HG02763 (cell line): ENCODE data around the gene MAPK14.
"Not testable (repeated sequence)": the region's sequence is repeated elsewhere in the genome, so short reads cannot be mapped to it uniquely, and the experiment has no call there.

Experiments used
- ATAC-seq: cut with Tn5 transposase; IDR thresholded peaks from one replicate; pipeline ENCODE4 v1.9.1; 2021; ENCODE audit warnings: mild to moderate bottlenecking, moderate library complexity; ENCODE audit not compliant: unreplicated experiment

The MAPK14 gene

GRCh38 chr6:36027501-36028087 lies at the start of gene MAPK14:
TSS of gene MAPK14 (plus strand) at chr6:36027808. CDS start at chr6:36028158, 350 bp downstream.
- ATAC-seq = peak; percentile 88

DNA sequence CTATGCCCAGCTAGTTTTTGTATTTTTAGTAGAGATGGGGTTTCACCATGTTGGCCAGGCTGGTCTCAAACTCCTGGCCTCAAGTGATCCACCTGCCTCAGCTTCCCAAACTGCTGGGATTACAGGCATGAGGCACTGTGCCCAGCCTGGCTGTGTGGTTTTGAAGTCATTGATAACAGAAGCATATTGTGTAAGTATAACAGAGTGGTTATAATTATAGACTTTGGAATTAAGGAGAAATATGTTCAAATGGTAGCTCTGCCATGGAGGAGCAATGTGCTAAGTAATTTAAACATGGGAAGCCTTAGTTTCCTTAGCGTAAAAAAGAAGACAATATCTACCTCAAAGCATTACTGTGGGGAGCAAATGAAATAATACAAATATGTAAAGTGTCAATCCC lies 47.5 kb upstream of the MAPK14 start:
- ATAC-seq = not testable (repeated sequence)

- no peak for ATAC-seq
These were observed 46.5 kb upstream of the MAPK14 start for GRCh38 chr6:35980991-35981645.

- no peak for ATAC-seq
These were observed 42.9 kb upstream of the MAPK14 start for GRCh38 chr6:35984701-35985100.

GRCh38 chr6:35988047-35988446 lies 39.6 kb upstream of the MAPK14 start:
- ATAC-seq = not testable (repeated sequence)

DNA sequence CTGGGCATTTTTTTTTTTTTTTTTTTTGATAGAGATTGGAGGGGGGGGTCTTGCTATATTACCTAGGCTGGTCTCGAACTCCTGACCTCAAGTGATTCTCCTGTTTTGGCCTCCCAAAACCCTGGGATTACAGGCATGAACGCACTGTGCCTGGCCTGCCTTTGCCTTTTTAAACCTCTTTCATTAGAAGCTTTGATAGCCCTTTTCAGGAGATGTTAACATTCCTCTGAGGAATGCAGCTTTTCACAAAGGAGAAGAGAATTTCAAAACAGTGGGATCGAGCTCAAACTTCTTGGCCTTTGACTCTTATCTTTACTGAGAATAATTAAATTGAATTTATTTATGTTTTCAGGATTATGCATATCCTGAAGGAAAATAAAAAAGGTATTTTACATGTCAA lies 34.5 kb upstream of the MAPK14 start:
- ATAC-seq = no peak

- ATAC-seq = no peak
These were observed 27.2 kb upstream of the MAPK14 start for GRCh38 chr6:36000451-36000850.

DNA sequence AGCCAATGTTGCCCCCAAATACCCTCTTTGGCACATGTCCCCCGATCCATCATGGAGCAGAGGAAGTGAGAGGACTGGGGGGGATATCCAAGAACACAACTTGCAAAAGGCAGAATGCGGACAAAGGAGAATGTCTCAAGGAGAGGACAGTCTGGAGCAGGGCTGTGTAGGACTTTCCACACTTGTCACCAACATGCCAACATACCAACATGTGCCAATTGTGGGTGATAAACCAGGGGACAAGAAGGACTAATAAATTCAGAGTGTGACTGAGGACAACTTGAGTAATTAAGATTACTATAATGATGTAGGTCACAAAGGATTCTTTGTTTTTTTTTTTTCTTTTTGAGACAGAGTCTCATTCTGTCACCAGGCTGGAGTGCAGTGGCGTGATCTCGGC lies 11.9 kb upstream of the MAPK14 start:
- ATAC-seq = no peak

GRCh38 chr6:36018339-36018738 lies 9.3 kb upstream of the MAPK14 start:
- ATAC-seq = no peak

- ATAC-seq = no peak
These were observed 8.4 kb upstream of the MAPK14 start for GRCh38 chr6:36019167-36019566.

DNA sequence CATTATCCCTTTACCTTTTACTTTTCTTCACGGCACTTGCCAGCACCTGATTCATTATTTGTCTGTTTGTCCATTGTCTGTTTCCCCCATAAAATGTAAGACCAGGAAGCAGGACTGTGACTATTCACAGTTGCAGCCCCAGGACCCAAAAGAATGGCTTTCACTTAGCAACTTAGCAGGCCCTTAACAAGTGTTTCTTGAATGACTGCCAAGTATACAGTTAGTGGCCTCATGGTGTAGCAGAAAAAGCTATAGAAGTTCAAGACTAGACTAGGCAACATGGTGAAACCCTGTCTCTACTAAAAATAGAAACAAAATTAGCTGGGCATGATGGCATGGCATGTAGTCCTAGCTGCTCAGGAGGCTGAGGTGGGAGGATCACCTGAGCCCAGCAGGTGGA lies 7.5 kb upstream of the MAPK14 start:
- ATAC-seq = no peak

DNA sequence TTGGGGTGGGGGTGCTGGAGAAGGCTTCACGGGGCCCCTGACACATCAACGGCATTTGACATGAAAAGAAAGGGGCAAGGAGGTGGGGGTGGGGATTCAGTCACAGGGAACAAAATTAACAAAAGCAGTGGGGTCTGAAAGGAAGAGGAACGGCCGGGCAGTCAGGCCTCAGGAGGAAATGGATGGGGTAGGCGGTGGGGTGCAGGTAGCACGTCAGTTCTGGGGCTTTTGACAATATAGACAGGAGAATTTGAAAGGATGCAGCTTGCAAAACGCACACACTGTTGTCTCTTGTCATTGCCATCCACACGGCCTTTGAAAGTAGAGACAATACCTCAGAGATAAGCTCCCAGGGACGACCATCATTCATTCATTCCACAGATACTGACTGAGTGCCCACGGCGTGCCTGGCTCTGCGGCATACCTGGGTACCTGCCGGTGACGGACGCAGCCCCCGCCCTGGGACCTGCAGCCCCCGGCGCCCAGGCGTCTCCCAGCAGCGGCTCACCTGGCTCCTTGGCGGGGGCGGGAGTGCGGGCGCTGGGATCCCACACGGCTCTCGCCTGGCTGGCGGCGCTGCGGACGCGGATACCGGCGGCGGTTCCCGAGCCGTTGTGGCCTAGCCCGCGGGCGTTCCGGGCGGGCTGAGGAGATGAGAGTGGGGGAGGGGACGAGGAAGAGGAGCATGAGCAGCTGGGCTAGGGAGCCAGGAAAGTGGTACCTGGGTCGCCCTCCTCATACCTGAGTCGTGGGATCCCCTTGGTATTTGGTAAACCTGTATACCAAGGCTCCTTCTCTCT lies 3.4 kb upstream of the MAPK14 start, which contains the start of gene SLC26A8:
SLC26A8 (minus strand) TSS at position 646 of the 800 bp plus-strand sequence. CDS start 4,934 bp downstream, outside the sequence.
- no peak for ATAC-seq

GRCh38 chr6:36025260-36025931 lies 2.2 kb upstream of the MAPK14 start:
- no peak for ATAC-seq

- no peak for ATAC-seq
These were observed 1.7 kb upstream of the MAPK14 start for GRCh38 chr6:36025932-36026327.

DNA sequence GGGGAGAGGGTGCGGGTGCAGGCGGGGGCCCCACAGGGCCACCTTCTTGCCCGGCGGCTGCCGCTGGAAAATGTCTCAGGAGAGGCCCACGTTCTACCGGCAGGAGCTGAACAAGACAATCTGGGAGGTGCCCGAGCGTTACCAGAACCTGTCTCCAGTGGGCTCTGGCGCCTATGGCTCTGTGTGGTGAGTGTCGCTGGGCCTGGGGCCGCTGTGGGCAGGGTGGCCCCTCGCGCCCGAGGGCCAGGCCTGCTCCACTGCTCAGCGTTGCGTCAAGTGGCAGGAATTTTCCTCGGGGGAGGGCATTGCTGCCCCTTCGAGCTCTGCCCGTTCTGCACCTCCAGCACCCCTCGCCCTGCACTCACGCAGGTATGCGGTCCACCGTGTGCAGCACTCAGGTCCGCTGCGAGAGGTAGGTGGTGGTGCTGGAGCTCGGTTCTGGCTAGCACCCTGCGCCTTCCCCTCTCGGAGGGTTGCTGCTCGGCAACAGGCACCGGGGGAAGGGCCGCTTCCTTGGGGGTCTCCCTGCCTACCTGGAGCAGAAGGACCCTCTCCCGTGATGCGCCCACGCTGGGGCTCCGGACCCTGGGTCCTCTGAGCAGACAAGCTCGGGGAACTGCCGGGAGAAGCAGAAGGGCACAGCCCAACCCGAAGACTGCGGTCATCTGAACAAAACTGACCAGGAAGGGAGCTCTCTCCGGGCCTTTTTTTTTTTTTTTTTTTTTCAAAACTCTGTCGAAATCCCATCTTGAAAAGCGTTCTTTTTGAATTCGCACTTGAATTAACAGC lies 674 bp downstream of the MAPK14 start:
- peak; percentile 29 for ATAC-seq

DNA sequence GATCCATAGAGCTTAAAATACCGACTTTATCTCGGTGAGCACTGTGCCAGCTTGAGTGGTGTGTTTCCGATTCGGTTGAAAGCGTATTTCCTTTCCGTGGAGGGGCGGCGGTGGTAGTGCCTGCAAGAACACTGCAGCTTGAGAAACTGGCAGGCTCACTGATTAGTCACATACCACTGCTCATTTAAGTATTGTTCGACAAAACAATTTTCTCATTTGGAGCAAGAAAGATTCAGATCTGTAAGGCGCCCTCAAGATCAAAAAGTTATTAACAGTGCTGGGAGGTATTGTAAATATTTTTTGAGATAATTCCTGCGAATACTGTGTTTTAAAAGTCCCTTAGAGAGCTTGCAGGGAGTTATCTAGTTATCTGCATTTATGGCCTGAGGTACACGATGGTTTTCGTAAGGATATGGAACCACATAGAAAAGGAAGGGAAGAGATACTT lies 1.3 kb downstream of the MAPK14 start:
- no peak for ATAC-seq

DNA sequence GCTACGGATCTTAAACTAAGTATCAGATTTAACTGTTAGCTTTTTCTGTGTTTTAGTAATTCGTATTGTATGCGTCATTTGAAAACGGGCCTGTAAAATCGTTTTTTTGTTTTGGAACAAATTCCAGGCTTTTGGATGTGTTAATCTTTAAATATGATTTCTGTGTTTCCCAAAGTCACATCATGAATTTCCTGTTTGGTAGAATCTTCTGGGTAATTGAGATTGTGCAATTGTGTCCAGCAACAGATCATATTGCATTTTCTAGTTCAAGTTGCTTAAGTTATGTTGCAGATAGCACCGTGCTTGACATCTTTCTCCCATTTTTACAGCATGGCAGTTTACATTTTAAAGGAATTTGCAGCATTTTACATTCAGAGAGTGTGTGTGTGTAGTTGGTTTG lies 1.9 kb downstream of the MAPK14 start:
- no peak for ATAC-seq

DNA sequence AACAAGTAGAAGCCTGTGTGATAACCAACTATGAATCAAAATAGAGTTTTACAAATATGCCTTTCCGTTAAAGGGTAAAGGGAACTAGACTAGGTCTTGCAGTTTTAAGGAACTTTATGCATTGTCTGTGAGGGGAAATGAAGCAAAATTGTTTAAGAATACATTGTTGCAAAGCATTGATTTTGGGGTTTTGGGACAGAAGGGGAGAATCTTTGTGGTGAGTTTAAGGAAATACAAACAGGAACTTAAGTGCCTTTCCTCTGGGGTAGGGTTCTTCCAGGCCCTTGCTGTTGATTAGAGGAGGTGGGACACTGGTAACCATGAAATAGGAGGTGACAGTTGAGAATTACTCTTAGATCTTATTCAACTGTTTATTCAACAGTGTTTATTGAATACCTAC lies 4.7 kb downstream of the MAPK14 start:
- no peak for ATAC-seq

- not testable (repeated sequence) for ATAC-seq
These were observed 5.5 kb downstream of the MAPK14 start for GRCh38 chr6:36033144-36033543.

DNA sequence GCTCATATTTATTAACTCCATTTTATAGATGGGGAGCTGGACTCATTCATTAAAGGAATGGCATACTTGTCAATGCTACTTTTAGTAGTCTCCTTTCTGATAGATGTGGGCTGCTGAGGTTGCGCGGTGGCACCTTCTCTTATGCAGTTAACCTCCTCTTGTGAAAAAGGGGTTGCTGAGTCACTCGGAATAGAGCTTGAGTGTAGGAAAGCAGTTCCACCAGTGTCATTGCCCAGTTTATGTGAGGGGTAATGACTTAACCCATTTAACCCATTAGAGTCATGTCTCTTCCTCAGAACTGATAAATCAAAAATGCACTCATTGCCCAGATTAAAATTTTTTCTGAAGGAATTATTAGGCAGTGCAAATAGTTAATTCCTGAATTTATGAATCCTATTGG lies 6.3 kb downstream of the MAPK14 start:
- ATAC-seq = no peak
